Neural crest cell (in vitro differentiated cells): ENCODE measurements around the gene WSCD1. TPM values are rescaled to one million over a fixed set of nuclear protein-coding genes. Genes with fewer than 3 reads are reported as not detected.

ENCODE experiments used
- DNase-seq: peaks from one replicate; pipeline ENCODE4 v3.0.0; 2021; ENCODE audit warnings: low read depth, mixed read lengths, low spot score
- H3K27ac Mint-ChIP-seq: one replicate; pipeline ENCODE4 v1.8.0; 2021; ENCODE audit warnings: mild to moderate bottlenecking, mixed read lengths; ENCODE audit not compliant: unreplicated experiment
- H3K27me3 Mint-ChIP-seq: 2 replicates; pipeline ENCODE4 v1.8.0; 2021; ENCODE audit warnings: low read depth, mild to moderate bottlenecking, mixed read lengths
- H3K36me3 Mint-ChIP-seq: 2 replicates; pipeline ENCODE4 v1.8.0; 2021; ENCODE audit warnings: low read depth, mild to moderate bottlenecking, mixed read lengths
- H3K4me1 Mint-ChIP-seq: 2 replicates; pipeline ENCODE4 v1.8.0; 2021; ENCODE audit warnings: mixed read lengths
- H3K4me3 Mint-ChIP-seq: one replicate; pipeline ENCODE4 v1.8.0; 2021; ENCODE audit warnings: mild to moderate bottlenecking, mixed read lengths
- H3K9me3 Mint-ChIP-seq: 2 replicates; pipeline ENCODE4 v1.8.0; 2021; ENCODE audit warnings: mixed read lengths
- CTCF ChIP-seq: fragments of 200-600 bp; sonication (generic); conservative IDR thresholded peaks from 2 replicates; pipeline ENCODE4 v1.5.0; 2021; ENCODE audit warnings: antibody characterized with exemption, mild to moderate bottlenecking
- total RNA-seq: library from RNA; stranded (reverse); gene quantifications from 2 replicates; pipeline ENCODE4 v1.2.1, GENCODE V29; 2021

The WSCD1 gene
- total RNA-seq, 1 donor from 2014 or later, result 93.3 TPM

- peaks cover 21% of the 10 kb centered on the region for H3K27me3 Mint-ChIP-seq
- no peak for DNase-seq
- no peaks in the 10 kb centered on the region for H3K36me3 Mint-ChIP-seq
- peaks cover 58% of the 10 kb centered on the region for H3K4me1 Mint-ChIP-seq
- H3K4me3 Mint-ChIP-seq, result peak overlapping the region; percentile 96
- H3K9me3 Mint-ChIP-seq, result no peaks in the 10 kb centered on the region
- no peak for TF ChIP-seq CTCF
- H3K27ac Mint-ChIP-seq, result peak overlapping the region; percentile 31
Measured at GRCh38 chr17:6072611-6073010, 2.4 kb downstream of the WSCD1 start.

GRCh38 chr17:6073620-6074019 lies 3.4 kb downstream of the WSCD1 start:
- Mint-ChIP-seq H3K9me3 (no peaks in the 10 kb centered on the region), H3K27ac (no peak overlapping the region), H3K4me3 (peak overlapping the region; percentile 62), H3K36me3 (no peaks in the 10 kb centered on the region), H3K4me1 (peaks cover 68% of the 10 kb centered on the region), H3K27me3 (peaks cover 14% of the 10 kb centered on the region)
- no peak for TF ChIP-seq CTCF
- DNase-seq, result no peak

- H3K27ac Mint-ChIP-seq, result no peak overlapping the region
- H3K27me3 Mint-ChIP-seq, result no peaks in the 10 kb centered on the region
- no peaks in the 10 kb centered on the region for H3K9me3 Mint-ChIP-seq
- H3K36me3 Mint-ChIP-seq, result no peaks in the 10 kb centered on the region
- no peak for TF ChIP-seq CTCF
- DNase-seq, result no peak
- no peak overlapping the region for H3K4me3 Mint-ChIP-seq
- H3K4me1 Mint-ChIP-seq, result peaks cover 68% of the 10 kb centered on the region
Measured at GRCh38 chr17:6075050-6075449, 4.9 kb downstream of the WSCD1 start.

GRCh38 chr17:6075845-6076244 lies 5.7 kb downstream of the WSCD1 start:
- no peak for TF ChIP-seq CTCF

GRCh38 chr17:6077752-6078151 lies 7.6 kb downstream of the WSCD1 start:
- H3K27ac Mint-ChIP-seq, result peak overlapping the region; percentile 93
- no peak for TF ChIP-seq CTCF
- peak overlapping the region; percentile 73 for H3K4me3 Mint-ChIP-seq
- no peak for DNase-seq
- no peaks in the 10 kb centered on the region for H3K36me3 Mint-ChIP-seq
- no peaks in the 10 kb centered on the region for H3K27me3 Mint-ChIP-seq
- no peaks in the 10 kb centered on the region for H3K9me3 Mint-ChIP-seq
- H3K4me1 Mint-ChIP-seq, result peaks cover 61% of the 10 kb centered on the region

More at GRCh38 chr17:6075845-6076244, 5.7 kb downstream of the WSCD1 start:
- H3K27ac Mint-ChIP-seq, result peak overlapping the region; percentile 19
- no peak for DNase-seq
- H3K9me3 Mint-ChIP-seq, result no peaks in the 10 kb centered on the region
- H3K4me1 Mint-ChIP-seq, result peaks cover 68% of the 10 kb centered on the region
- no peaks in the 10 kb centered on the region for H3K27me3 Mint-ChIP-seq
- no peaks in the 10 kb centered on the region for H3K36me3 Mint-ChIP-seq
- H3K4me3 Mint-ChIP-seq, result peak overlapping the region; percentile 44

GRCh38 chr17:6078458-6078871 lies 8.3 kb downstream of the WSCD1 start:
- Mint-ChIP-seq H3K27me3 (no peaks in the 10 kb centered on the region), H3K36me3 (no peaks in the 10 kb centered on the region), H3K4me3 (peak overlapping the region; percentile 73), H3K9me3 (no peaks in the 10 kb centered on the region), H3K27ac (peak overlapping the region; percentile 93), H3K4me1 (peaks cover 65% of the 10 kb centered on the region)
- DNase-seq, result no peak
- no peak for TF ChIP-seq CTCF
